Esophagus muscularis mucosa (tissue), 4 donors: ENCODE measurements around the gene ATG3. TPM values are rescaled to one million over a fixed set of nuclear protein-coding genes. Genes with fewer than 3 reads are reported as not detected.

ENCODE experiments used
- DNase-seq: peaks from one replicate; pipeline ENCODE4 v3.0.0-alpha.2; 2017; ENCODE audit errors: extremely low spot score
- H3K27ac ChIP-seq, 4 donors: fragments of 200-600 bp; sonication (generic); replicated peaks in 1 of 4; 1 replicate in 3 of 4; 2 replicates in 1 of 4; pipeline ENCODE4 v1.5.1; 2016 to 2019; ENCODE audit warnings: mild to moderate bottlenecking in 1 of 4
- H3K27me3 ChIP-seq, 4 donors: fragments of 200-600 bp; sonication (generic); one replicate each; pipeline versions ENCODE4 v1.5.1 to v1.6.0; 2016 to 2019
- H3K36me3 ChIP-seq, 4 donors: fragments of 200-600 bp; sonication (generic); one replicate each; pipeline ENCODE4 v1.5.1; 2016 to 2019
- H3K4me1 ChIP-seq, 4 donors: fragments of 200-600 bp; sonication (generic); one replicate each; pipeline ENCODE4 v1.5.1; 2016 to 2019
- H3K4me3 ChIP-seq, 4 donors: fragments of 200-600 bp; sonication (generic); 1 replicate in 2 of 4; 2 replicates in 2 of 4; pipeline ENCODE4 v1.5.1; 2016 to 2019; ENCODE audit warnings: mild to moderate bottlenecking in 4 of 4, moderate library complexity in 1 of 4
- H3K9me3 ChIP-seq, 4 donors: fragments of 200-600 bp; sonication (generic); 1 replicate in 3 of 4; 2 replicates in 1 of 4; pipeline ENCODE4 v1.5.1; 2016 to 2019
- EP300 ChIP-seq: sonication (generic); formaldehyde crosslinking; IDR thresholded peaks from one replicate; pipeline ENCODE4 v1.6.1; 2017; ENCODE audit warnings: antibody characterized with exemption
- POLR2A ChIP-seq: fragments of 450-650 bp; IDR thresholded peaks from one replicate; pipeline ENCODE4 v1.6.1; 2017; ENCODE audit warnings: antibody characterized with exemption, moderate library complexity, mild to moderate bottlenecking, low read depth
- POLR2AphosphoS5 ChIP-seq, 2 donors: sonication (generic); formaldehyde crosslinking; IDR thresholded peaks; one replicate each; pipeline ENCODE4 v1.6.1; 2017; ENCODE audit warnings: antibody characterized with exemption in 2 of 2
- WGBS: methylation state at CpG from one replicate; pipeline ENCODE4 v1.1.5; 2018; 5-methylcytosine and 5-hydroxymethylcytosine counted together
- intact Hi-C: fragments of 100-400 bp; cut with DNase I; formaldehyde crosslinking; loops from one replicate; pipeline ENCODE4 v1.15.1; 2023
- total RNA-seq, 4 donors: library from RNA; depleted of rRNA; stranded (reverse); fragments of >200 nt; gene quantifications; one replicate each; pipeline versions ENCODE4 v1.1.0 to v1.2.1, GENCODE V29; 2016
- TF ChIP-seq, protein P1 (sequence below), 3 experiments: fragments of 200-600 bp in 2 of 3; fragments of 450-650 bp in 1 of 3; sonication (generic) in 2 of 3; IDR thresholded peaks; one replicate each; pipeline ENCODE4 v1.5.1; 2017 to 2019; ENCODE audit warnings: antibody characterized with exemption in 3 of 3, mild to moderate bottlenecking in 2 of 3, moderate library complexity in 1 of 3

ATG3 gene
- total RNA-seq, 4 donors from 2014 or later = 41.3 to 60.3 (median 57.2) TPM

DNA sequence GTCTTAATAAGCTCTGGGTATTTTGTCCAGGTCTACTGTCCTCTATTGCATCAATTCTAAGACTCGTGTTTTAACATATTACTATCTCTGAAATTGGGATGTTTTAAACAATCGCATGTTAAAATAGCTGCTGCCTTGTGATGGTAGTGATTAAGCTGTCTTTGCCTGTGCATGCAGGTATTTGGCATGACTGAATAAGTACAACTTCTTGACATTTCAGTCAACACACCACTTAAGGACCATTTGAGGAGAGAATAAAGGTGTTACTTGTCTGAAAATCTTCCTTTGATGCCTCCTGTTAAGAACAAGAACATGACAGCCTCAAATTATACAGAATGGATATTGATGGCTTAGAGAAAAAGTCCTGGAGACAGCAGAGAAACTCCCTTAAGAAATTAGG, 33.1 kb upstream of the ATG3 start:
- intact Hi-C loops = no loop called here
- TF ChIP-seq EP300 (no peak), POLR2A (no peak), POLR2AphosphoS5 (IDR thresholded peaks at IDR 0.05) (no peak)
- TF ChIP-seq, protein P1, sequence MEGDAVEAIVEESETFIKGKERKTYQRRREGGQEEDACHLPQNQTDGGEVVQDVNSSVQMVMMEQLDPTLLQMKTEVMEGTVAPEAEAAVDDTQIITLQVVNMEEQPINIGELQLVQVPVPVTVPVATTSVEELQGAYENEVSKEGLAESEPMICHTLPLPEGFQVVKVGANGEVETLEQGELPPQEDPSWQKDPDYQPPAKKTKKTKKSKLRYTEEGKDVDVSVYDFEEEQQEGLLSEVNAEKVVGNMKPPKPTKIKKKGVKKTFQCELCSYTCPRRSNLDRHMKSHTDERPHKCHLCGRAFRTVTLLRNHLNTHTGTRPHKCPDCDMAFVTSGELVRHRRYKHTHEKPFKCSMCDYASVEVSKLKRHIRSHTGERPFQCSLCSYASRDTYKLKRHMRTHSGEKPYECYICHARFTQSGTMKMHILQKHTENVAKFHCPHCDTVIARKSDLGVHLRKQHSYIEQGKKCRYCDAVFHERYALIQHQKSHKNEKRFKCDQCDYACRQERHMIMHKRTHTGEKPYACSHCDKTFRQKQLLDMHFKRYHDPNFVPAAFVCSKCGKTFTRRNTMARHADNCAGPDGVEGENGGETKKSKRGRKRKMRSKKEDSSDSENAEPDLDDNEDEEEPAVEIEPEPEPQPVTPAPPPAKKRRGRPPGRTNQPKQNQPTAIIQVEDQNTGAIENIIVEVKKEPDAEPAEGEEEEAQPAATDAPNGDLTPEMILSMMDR (IDR thresholded peaks at IDR 0.05) = no peak
- no peak overlapping the region for H3K27ac ChIP-seq
- no peak overlapping the region for H3K4me3 ChIP-seq
- DNase-seq = no peak
- H3K9me3 ChIP-seq = no peaks in the 10 kb centered on the region
- H3K27me3 ChIP-seq = no peaks in the 10 kb centered on the region
- H3K36me3 ChIP-seq = peaks cover 0 to 33% (median 23%) of the 10 kb centered on the region in 4 donors
- H3K4me1 ChIP-seq = no peaks in the 10 kb centered on the region
- WGBS = 93% methylated on average over 2 of the region's 2 CpGs

- peaks cover 0 to 36% (median 23%) of the 10 kb centered on the region in 4 donors for H3K36me3 ChIP-seq
- H3K4me3 ChIP-seq = no peak overlapping the region
- DNase-seq = no peak
- no peak overlapping the region for H3K27ac ChIP-seq
- TF ChIP-seq, protein P1 (IDR thresholded peaks at IDR 0.05) = no peak
- TF ChIP-seq POLR2A (no peak), EP300 (no peak), POLR2AphosphoS5 (IDR thresholded peaks at IDR 0.05) (no peak)
- intact Hi-C loops = no loop called here
- no peaks in the 10 kb centered on the region for H3K27me3 ChIP-seq
- no peaks in the 10 kb centered on the region for H3K9me3 ChIP-seq
- no peaks in the 10 kb centered on the region for H3K4me1 ChIP-seq
Measured at GRCh38 chr3:112593258-112593657, 31.5 kb upstream of the ATG3 start.

DNA sequence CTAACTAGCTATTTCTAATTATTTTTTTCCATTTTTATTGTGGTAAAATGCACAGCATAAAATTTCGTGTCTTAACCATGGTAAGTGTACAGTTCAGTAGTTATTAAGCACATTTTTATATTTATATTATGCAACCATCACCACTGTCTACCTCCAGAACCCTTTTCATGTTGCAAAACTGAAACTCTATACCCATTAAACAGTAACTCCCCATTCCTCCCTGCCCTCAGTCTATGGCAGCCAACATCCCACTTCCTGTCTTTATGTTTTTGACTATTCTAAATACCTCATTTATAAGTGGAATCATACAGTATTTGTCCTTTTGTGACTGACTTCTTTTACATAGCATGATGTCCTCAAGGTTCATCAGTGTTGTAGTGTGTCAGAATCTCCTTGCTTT, 25.6 kb upstream of the ATG3 start:
- H3K36me3 ChIP-seq = peaks cover 0 to 62% (median 35%) of the 10 kb centered on the region in 4 donors
- no peaks in the 10 kb centered on the region for H3K9me3 ChIP-seq
- peaks cover 0 to 6% (median 2%) of the 10 kb centered on the region in 4 donors for H3K4me1 ChIP-seq
- TF ChIP-seq POLR2A = no peak
- TF ChIP-seq, protein P1 (IDR thresholded peaks at IDR 0.05) = no peak
- no peak for TF ChIP-seq EP300
- TF ChIP-seq POLR2AphosphoS5 (IDR thresholded peaks at IDR 0.05) = no peak
- 95% methylated on average over 1 of the region's 1 CpG for WGBS
- no peaks in the 10 kb centered on the region for H3K27me3 ChIP-seq
- intact Hi-C loops = loop anchor here (10.0 kb wide), 1 partner anchor 147 kb away; no protein-coding TSS in a partner anchor
- H3K4me3 ChIP-seq = no peak overlapping the region
- DNase-seq = no peak
- no peak overlapping the region for H3K27ac ChIP-seq

GRCh38 chr3:112585782-112586181, 24.0 kb upstream of the ATG3 start:
- intact Hi-C loops = loop anchor here (10.0 kb wide), 1 partner anchor 149 kb away; no protein-coding TSS in a partner anchor

More at GRCh38 chr3:112585782-112586181, 24.0 kb upstream of the ATG3 start:
- TF ChIP-seq, protein P1 (IDR thresholded peaks at IDR 0.05) = no peak
- TF ChIP-seq EP300 (no peak), POLR2AphosphoS5 (IDR thresholded peaks at IDR 0.05) (no peak), POLR2A (no peak)
- no peak for DNase-seq
- Histone ChIP-seq H3K27ac (no peak overlapping the region), H3K4me1 (peaks cover 0 to 6% (median 2%) of the 10 kb centered on the region in 4 donors), H3K4me3 (no peak overlapping the region), H3K36me3 (peaks cover 0 to 73% (median 45%) of the 10 kb centered on the region in 4 donors), H3K27me3 (no peaks in the 10 kb centered on the region), H3K9me3 (no peaks in the 10 kb centered on the region)
